ENCODE results near the gene LTBP2. TPM values are rescaled to one million over a fixed set of nuclear protein-coding genes. Genes with fewer than 3 reads are reported as not detected.

LTBP2 gene
- total RNA-seq, 1 donor from 2014 or later, result 7.6 TPM

- ATAC-seq, result no peak
Measured at GRCh38 chr14:74491956-74492775, 119.9 kb downstream of the LTBP2 start.

GRCh38 chr14:74490486-74490885 lies 121.6 kb downstream of the LTBP2 start:
- ATAC-seq (no peak), DNase-seq (ENCODE audit: missing footprints) (no peak)
- intact Hi-C loops (cut with DNase I), result loop anchor here (5.0 kb wide), 2 partner anchors 102 to 128 kb away; no protein-coding TSS in a partner anchor

More at GRCh38 chr14:74491956-74492775, 119.9 kb downstream of the LTBP2 start:
- DNase-seq (ENCODE audit: missing footprints), result no peak
- intact Hi-C loops (cut with DNase I), result loop anchor here (5.0 kb wide), 2 partner anchors 100 to 130 kb away; no protein-coding TSS in a partner anchor

GRCh38 chr14:74488786-74489397 lies 123.1 kb downstream of the LTBP2 start:
- no peak for ATAC-seq
- intact Hi-C loops (cut with DNase I), result no loop called here
- no peak for DNase-seq (ENCODE audit: missing footprints)

- intact Hi-C loops (cut with DNase I), result no loop called here
- DNase-seq (ENCODE audit: missing footprints), result no peak
- ATAC-seq, result no peak
Measured at GRCh38 chr14:74486164-74486563, 125.9 kb downstream of the LTBP2 start.

- no peak for ATAC-seq
- no peak for DNase-seq (ENCODE audit: missing footprints)
- intact Hi-C loops (cut with DNase I), result no loop called here
Measured at GRCh38 chr14:74483321-74483720, 128.7 kb downstream of the LTBP2 start.

GRCh38 chr14:74482571-74482970 lies 129.5 kb downstream of the LTBP2 start:
- intact Hi-C loops (cut with DNase I), result no loop called here
- ATAC-seq, result no peak
- no peak for DNase-seq (ENCODE audit: missing footprints)

GRCh38 chr14:74480046-74480445 lies 132.0 kb downstream of the LTBP2 start:
- intact Hi-C loops (cut with DNase I), result no loop called here
- no peak for DNase-seq (ENCODE audit: missing footprints)

GRCh38 chr14:74478996-74479635 lies 132.9 kb downstream of the LTBP2 start:
- intact Hi-C loops (cut with DNase I), result loop anchor here (2.0 kb wide), 1 partner anchor 116 kb away; no protein-coding TSS in a partner anchor
- no peak for DNase-seq (ENCODE audit: missing footprints)
- ATAC-seq, result no peak

More at GRCh38 chr14:74480046-74480445, 132.0 kb downstream of the LTBP2 start:
- ATAC-seq, result no peak

GRCh38 chr14:74476607-74477006 lies 135.4 kb downstream of the LTBP2 start:
- DNase-seq (ENCODE audit: missing footprints) (no peak), ATAC-seq (no peak)
- intact Hi-C loops (cut with DNase I), result no loop called here

- ATAC-seq, result peak; percentile 72
- intact Hi-C loops (cut with DNase I), result no loop called here
- no peak for DNase-seq (ENCODE audit: missing footprints)
Measured at GRCh38 chr14:74476107-74476506, 135.9 kb downstream of the LTBP2 start.

- ATAC-seq, result no peak
- no peak for DNase-seq (ENCODE audit: missing footprints)
- intact Hi-C loops (cut with DNase I), result no loop called here
Measured at GRCh38 chr14:74475678-74476077, 136.4 kb downstream of the LTBP2 start.

GRCh38 chr14:74474376-74474775 lies 137.7 kb downstream of the LTBP2 start:
- DNase-seq (ENCODE audit: missing footprints) (no peak), ATAC-seq (no peak)
- intact Hi-C loops (cut with DNase I), result no loop called here

GRCh38 chr14:74472601-74473000 lies 139.4 kb downstream of the LTBP2 start:
- no peak for ATAC-seq
- intact Hi-C loops (cut with DNase I), result no loop called here
- no peak for DNase-seq (ENCODE audit: missing footprints)

- intact Hi-C loops (cut with DNase I), result no loop called here
- no peak for DNase-seq (ENCODE audit: missing footprints)
- ATAC-seq, result no peak
Measured at GRCh38 chr14:74469548-74470518, 142.2 kb downstream of the LTBP2 start.

GRCh38 chr14:74468513-74468912 lies 143.5 kb downstream of the LTBP2 start:
- intact Hi-C loops (cut with DNase I), result no loop called here
- ATAC-seq (no peak), DNase-seq (ENCODE audit: missing footprints) (no peak)

- ATAC-seq (no peak), DNase-seq (ENCODE audit: missing footprints) (no peak)
- intact Hi-C loops (cut with DNase I), result no loop called here
Measured at GRCh38 chr14:74465335-74465734, 146.7 kb downstream of the LTBP2 start.

- intact Hi-C loops (cut with DNase I), result no loop called here
- DNase-seq (ENCODE audit: missing footprints) (no peak), ATAC-seq (no peak)
Measured at GRCh38 chr14:74464785-74465184, 147.3 kb downstream of the LTBP2 start.

- ATAC-seq, result no peak
- intact Hi-C loops (cut with DNase I), result no loop called here
- DNase-seq (ENCODE audit: missing footprints), result no peak
Measured at GRCh38 chr14:74463697-74464096, 148.3 kb downstream of the LTBP2 start.

- no peak for ATAC-seq
- intact Hi-C loops (cut with DNase I), result no loop called here
Measured at GRCh38 chr14:74462993-74463392, 149.0 kb downstream of the LTBP2 start.

More at GRCh38 chr14:74462993-74463392, 149.0 kb downstream of the LTBP2 start:
- DNase-seq (ENCODE audit: missing footprints), result no peak

All from Right ventricle myocardium inferior (tissue), 1 donor.